NCI-H69 (cell line): Measurements from ENCODE around the gene SLC16A6.
A peak's percentile ranks its signal among the peaks of the same experiment; 100 is the strongest.

Source experiments
- DNase-seq: peaks from one replicate; lab custom pipeline; 2025; lab: John Stamatoyannopoulos, UW

Gene SLC16A6, protein sequence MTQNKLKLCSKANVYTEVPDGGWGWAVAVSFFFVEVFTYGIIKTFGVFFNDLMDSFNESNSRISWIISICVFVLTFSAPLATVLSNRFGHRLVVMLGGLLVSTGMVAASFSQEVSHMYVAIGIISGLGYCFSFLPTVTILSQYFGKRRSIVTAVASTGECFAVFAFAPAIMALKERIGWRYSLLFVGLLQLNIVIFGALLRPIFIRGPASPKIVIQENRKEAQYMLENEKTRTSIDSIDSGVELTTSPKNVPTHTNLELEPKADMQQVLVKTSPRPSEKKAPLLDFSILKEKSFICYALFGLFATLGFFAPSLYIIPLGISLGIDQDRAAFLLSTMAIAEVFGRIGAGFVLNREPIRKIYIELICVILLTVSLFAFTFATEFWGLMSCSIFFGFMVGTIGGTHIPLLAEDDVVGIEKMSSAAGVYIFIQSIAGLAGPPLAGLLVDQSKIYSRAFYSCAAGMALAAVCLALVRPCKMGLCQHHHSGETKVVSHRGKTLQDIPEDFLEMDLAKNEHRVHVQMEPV

DNA sequence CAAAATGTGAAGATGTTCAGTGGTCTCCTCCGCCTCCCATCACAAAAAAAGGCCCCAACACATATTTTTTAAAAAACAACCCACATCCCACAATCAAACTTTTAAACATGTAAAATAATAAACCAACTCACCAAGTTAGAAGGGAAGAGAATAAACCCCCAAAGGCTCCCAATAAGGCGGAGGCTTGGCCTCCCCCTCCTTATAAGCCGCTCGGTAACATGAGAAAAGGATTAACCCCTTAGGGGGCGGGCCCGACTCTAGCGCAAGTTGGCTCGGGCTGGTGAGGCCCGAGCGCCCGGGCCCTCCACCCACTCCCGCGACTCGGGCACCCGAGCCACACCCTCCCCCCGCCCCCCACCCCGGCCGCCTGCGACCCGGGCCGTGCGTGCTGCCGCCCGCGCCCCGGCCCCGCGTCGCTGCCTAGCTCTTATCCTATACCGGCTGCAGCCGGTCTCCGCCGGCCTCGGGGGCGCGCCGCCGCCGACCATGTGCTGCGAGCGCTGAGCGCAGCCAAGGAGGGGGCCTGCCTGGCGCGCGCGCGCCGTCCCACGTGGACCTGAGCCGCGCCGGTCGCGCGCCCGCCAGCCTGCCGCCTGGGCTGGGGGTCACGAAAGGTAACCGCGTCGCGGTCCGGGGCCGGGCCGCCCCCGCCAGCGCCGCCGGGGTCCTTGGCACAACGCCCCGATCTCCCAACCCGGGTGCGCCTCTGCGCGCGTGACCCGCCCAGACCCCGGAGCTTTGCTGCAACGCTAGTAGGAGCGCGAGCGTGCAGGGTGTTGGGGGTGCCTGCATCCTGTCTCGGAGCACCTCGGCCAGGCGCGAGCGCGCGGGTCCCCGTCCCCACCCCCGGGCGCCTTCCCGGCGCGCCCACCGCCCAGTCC, at the start of gene SLC16A6, which contains the start of gene ARSG:
TSS of gene SLC16A6 (minus strand) at position 173 of the 881 bp plus-strand sequence. CDS start 12,807 bp downstream, outside the sequence.
TSS of gene ARSG (plus strand) at position 541 of the 881 bp plus-strand sequence. CDS start 15,999 bp downstream, outside the sequence.
- peak; percentile 97 for DNase-seq

DNA sequence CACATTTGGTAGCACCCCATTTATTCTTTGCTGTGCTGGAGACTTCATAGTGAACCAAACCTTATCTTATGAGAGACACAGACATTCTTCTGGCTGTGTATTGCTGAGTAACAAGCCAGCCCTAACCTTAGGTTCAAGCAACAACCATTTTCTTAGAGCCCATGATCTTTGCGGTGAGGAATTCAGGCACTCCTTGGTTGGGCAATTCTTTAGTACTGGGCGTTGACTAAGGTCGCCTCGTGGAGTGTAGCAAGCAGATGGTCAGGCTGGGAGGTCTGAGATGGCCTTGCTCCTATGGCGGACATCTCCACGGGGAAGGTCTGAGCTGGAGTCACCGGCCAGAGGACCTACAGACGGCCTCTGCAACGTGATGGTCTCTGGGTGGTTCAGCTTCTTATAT, 43.5 kb upstream of the SLC16A6 start:
- no peak for DNase-seq

DNA sequence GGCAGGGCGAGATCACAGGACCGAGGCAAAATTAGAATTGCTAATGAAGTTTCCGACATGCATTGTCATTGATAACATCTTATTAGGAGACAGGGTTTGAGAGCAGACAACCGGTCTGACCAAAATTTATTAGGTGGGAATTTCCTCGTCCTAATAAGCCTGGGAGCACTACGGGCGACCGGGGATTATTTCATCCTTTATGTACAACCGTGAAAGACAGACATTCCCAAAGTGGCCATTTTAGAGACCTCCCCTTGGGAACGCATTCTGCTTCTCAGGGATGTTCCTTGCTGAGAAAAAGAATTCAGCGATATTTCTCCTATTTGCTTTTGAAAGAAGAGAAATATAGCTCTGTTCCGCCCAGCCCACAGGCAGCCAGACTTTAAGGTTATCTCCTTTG, 41.0 kb upstream of the SLC16A6 start:
- peak; percentile 24 for DNase-seq

DNA sequence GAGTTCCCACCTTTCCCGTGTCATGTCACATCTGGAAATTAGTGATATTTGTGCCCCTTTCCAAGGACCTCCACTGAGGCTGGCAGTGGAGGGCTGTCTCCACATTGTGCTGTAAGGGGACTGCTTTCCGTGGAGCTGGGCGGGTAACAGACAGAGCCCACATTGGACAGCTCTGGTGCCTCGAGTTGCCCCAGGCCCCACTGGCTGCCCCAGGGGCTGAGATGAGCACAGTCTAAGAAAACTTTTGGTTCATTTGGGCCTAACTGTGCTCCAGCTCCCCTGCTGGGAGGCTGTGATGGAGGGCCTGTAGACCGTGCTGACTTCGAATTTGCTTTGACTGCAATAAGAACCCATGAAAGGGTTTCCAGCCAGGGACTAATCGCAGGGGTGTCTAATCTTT, 38.4 kb upstream of the SLC16A6 start:
- DNase-seq, result no peak

DNA sequence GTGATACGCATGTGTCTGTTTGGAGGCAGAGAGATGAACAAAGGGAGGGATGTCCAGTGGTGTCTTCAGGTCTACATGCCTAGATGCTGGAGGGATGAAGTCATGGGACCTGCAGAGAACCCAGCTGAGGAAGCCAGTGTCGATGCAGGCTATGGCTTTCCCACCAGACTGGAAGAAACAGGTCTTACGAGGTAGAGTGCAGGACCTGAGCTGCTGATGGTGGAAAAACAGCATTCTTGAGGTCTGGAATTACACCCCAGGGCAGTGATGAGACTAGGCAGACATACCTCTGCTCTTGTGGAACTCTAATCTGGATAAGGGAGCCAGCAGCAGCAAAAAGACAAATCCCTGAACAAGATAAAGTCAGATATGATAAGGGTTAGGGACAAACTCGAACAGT, 37.7 kb upstream of the SLC16A6 start:
- no peak for DNase-seq

DNA sequence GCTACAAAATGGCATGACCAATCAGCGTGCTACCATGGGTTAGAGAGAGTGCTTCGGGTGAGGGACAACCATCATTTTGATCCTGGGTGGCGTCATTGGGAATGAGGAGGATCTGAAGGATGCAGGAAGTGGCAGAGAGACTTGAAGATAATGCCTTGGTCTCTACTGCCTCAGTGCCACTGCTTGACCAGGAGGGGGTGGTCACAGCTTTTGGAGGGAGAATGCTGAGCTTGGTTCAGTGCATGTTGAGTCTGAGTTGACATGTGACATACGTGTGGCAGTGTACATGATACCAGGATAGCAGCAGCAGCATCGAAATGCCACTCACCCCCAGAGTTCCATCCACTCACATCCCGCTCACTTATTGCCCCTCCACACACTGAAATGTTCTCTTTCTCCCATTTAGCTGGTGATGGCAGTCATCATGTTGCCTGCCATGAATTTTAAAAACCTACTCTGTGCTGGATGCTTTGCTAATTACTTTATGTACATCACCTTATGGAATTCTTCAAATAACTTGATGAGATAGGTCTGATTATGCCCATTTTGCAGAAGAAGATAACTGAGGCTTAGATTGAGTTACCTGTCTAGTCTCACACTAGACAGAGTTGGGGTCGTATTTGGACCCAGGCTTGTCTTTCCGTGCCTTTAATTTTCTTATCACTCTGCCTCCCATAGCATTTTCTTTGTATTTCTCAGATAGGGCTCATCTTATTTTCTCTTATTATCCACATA, 37.1 kb upstream of the SLC16A6 start:
- DNase-seq, result no peak

DNA sequence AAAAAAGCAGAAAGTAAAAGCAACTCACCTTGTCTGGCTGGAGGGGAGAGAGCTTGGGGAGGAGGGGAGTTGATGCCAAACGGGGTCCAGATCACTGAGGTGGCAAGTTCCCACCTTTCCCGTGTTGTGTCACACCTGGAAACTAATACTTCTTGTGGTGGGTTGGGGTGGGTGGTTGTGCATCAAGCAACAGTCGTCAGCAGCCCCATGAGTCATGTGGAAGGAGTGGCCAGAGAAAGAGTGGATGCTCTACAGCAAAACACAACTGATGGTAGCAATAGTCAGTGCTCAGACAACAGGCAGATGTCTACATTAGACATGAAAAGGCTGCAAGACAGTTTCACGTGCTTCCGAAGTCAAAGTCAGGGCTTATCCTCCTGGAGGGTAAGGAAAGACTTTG, 35.8 kb upstream of the SLC16A6 start:
- DNase-seq, result no peak

DNA sequence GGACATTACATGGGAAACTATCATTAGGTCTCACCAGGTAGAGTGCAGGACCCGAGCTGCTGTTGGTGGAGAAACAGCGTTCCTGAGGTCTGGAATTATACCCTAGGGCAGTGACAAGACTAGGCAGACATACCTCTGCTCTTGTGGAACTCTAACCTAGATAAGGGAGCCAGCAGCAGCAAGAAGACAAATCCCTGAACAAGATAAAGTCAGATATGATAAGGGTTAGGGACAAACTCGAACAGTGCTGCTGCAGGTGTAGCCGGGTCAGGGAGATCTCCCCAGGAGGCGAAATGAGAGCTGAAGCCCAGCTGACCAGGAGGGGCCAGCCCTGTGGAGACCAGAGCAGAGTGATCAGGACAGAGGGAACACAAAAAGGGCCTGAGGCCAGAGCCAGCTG, 35.0 kb upstream of the SLC16A6 start:
- DNase-seq, result no peak

DNA sequence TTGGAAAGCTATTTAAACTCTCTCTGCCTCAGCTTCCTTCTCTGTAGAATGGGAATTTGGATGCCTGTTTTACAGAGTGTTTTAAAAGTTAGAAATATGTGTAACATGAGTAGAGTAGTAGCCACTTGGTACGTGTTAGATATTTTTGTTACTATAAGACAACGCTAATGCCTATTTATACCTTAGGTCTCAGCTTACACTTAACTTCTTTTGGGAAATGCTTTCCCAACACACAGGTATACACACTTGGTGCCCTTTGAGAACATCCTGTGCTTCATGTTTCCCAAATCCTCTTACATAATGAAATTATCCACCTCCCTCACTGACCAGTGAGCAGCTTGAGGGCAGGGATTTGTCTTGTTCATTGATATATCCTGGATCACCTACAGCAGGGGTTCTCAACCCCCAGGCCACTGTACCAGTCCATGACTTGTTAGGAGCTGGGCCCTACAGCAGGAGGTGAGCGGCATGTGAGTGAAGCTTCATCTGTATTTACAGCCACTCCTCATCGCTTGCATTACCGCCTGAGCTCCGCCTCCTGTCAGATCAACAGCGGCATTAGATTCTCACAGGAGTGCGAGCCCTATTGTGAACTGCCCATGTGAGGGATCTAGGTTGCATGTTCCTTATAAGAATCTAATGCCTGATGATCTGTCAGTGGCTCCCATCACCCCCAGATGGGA, 33.9 kb upstream of the SLC16A6 start:
- no peak for DNase-seq

DNA sequence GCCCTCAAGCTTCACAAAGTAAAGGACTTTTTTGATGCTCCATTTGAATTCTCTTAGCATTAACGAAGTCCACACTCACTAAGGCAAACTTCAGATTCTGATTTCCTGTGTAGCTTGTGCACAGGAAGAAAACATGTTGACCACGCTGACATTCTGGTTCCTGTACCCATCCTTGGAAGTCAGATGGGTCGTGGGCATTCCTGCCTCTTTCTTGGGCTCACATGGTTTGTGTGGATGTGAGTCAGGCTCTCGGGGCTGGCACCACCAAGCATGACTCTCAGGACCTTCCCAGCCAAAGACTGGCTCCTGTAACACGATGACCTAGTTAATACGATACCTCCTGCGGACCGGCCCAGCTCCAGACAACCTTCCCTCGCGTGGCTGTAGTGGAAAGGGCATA, 33.2 kb upstream of the SLC16A6 start:
- no peak for DNase-seq

DNA sequence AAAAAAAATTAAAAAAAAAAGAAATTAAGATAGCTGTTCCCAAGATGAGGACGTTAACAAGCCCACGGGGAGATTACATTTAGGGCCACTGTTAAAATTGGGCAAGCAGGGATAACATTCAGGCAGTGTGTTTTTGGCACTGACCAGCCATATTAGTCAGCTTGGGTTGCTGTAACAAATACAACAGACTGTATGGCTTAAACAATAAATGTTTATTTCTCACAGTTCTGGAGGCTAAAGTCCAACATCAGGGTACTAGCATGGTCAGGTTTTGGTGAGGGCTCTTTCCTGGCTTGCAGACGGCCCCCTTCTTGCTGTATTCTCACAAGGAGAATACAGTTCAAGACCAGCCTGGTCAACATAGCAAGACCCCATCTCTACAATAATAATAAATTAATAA, 31.7 kb upstream of the SLC16A6 start:
- no peak for DNase-seq

DNA sequence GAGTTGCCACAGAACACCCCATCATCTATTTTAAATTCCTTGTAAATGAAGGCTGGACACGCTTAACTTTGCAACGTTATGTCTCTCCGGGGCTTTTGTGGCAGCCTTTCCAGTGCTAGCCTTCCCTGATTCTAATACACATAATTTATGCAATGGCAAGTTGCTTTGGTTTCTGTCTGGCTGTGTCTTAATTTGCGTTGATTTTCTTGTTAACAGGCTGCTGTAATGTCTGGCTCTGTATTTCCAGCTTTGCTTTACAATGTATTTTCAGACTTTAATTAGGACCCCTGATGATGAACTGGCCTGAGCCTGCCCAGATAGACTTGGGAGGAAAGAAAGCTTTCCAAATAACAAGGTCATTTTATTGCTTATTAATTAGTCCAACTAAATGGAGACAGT, 30.6 kb upstream of the SLC16A6 start:
- peak; percentile 29 for DNase-seq

DNA sequence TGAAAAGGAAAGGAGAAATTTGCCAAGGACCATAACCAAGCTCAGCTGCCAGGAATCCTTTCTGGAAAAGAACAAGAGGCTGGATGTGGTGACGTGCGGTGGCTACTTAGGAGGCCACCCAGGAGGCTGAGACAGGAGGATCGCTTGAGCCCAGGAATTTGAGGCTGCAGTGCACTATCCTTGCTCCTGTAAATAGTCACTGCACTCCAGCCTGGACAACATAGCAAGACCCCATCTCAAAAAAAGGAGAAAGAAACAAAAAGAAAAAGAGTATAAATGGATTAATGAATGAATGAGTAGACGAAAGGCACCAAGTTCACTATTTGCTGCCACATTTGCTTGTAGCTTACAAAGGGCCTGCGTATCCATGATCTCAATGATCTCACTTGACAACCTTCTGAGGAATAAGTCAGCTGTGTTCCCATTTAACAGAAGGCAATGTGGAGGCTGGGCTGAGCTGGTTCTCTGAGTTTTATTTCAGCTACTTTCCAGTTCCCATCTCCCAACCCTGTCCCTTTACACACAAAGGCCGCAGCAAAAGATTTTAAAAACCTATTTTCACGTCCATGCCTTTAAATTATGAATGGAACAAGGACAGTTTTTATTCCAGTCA, 30.1 kb upstream of the SLC16A6 start:
- DNase-seq, result no peak

DNA sequence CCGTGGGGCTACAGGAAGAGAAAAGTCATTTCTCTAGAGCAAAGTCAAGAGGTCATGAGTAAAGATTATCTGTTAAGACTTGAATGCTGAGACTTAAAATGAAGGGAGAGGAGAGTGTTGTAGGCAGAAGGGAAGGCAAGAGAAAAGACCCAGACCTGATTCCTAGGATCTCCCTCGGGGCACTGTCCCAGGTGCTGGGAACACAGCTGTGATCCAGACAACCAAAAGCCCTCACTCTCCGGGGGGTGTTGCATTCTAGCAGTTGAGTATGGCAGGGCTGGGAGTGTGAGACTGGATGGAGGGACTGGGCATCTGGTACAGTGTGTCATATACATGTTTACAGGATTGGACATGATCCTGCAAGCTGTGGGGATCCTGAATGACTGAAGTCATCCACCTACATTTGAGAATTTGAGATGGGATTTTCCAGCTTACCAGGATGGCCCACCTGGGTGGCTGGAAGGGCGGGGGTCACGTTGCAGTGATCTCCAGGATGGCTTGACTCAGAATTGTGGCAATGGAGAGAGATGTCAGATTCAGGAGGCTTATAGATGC, 29.5 kb upstream of the SLC16A6 start:
- DNase-seq, result peak; percentile 46

DNA sequence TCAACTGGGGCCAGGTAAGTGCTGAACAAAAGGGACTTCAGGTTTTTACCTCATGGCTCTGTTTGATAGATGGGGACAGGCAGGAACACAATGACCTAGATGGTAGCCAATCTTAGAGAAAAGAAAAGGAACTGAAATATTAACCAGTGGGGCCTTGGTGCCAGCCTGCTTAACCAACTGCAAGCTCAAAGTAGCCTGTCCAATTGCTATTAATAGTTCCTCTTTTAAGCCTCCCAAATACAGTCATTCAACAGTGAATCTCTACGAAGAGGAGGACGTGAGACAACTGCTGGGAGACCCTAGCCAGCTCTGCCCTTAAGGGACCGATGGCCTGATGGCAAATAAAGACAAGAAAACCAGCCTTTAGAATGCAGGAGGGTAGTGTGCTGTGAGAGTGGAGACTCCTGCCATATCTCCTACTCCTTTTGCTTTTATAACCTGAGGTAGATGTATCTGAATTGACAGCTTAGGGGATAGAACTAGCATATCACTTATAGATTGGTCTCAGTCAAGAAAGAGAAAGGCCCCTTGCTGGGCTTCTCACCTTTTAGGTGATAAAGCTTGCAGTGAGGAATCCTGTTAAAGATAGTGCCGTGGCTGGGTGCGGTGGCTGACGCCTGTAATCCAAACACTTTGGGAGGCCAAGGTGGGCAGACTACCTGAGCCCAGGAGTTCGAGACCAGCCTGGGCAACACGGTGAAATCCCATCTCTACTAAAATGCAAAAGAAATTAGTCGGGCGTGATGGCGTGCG, 28.7 kb upstream of the SLC16A6 start:
- no peak for DNase-seq

DNA sequence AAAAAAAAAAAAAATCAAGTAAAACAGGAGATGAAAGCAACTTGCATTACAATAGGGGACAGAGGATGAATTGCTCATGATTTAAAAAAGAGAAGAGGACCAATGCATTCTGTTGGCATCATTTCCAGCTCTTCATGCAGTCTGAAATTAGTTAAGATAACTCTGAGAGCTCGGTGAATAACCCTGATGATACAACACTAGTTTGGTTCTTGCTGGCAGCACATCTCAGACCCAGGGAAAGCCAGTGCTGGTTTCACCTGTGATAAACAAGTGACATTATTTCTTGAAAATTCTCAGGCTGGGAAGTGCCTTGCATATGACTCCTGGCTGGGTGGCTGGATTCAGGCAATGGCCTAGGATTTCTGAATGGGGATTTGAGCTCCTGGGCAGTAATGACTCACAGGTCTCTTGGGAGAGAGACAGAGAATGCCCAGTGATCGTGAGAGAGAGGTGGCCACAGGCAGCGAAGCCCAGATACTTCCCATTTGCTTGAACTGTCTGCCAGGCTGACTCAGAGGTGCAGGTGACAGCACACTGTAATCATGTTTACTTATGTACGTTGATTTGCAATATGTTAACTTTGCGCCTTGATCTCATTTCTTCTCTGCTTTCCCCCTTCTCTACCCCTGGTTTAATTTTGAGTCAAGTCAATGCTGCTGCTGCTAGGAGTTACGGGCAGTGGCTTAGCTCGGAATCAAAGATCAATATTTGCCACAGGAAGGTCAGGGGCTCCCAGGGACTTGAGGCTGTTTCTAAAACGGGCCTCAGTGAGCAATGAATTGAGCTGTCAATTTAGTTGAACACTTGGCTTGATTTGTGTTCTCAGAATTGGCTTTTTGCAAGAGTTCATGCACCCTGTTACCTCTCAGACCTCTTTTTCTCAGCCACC, 27.4 kb upstream of the SLC16A6 start:
- DNase-seq, result peak; percentile 75

DNA sequence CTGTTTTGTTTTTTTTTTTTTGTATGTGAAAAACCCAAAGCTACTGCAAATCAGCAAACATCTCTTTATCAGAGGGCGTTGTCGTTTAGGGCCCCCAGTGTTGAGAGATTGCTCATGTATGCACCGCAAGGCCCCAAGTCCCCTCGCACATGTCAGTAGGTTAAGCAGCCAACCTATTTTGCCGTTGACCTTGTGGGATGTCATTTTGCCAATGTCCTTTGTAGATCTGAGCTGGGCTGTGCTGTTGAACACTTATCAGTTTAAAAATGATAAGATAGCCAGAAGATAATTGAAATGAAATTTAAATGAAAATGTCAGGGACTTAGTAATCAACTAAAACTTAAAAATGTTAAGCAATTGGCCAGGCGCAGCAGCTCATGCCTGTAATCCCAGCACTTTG, 26.5 kb upstream of the SLC16A6 start:
- DNase-seq, result no peak

DNA sequence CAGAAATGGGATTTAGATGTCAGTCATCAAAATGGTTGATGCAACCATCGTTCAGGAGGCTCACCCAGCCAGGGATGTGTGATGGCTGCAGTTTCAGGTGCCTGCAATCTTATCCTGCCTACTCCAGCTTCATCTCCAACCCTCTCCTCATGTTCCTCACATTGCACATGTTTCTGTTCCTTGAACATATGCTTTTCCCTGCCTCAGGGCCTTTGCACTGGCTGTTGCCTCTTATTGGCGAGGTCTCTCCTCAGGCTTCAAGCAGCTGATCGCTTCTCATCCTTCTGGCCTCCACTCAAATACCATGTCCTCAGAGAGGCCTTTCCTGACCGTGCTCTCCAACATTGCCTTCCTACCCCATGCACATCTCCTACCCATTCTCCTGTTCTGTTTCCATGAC, 25.0 kb upstream of the SLC16A6 start:
- no peak for DNase-seq
